ENCODE measurements around the gene SNAPC4.

SNAPC4 gene

GRCh38 chr9:136433043-136433715, 33.2 kb upstream of the SNAPC4 start:
- TF ChIP-seq EZH2phosphoT487 (conservative IDR thresholded peaks at IDR 0.05; ENCODE audit: low read length) = no peak
- TF ChIP-seq CTCF (IDR thresholded peaks at IDR 0.05; ENCODE audit: insufficient read depth, low read length, poor library complexity, severe bottlenecking) = no peak
- Histone ChIP-seq H3K79me2 (ENCODE audit: insufficient read depth, low read length) (peaks cover 16% of the 10 kb centered on the region), H3K27ac (ENCODE audit: low read depth, low read length) (no peak overlapping the region), H4K20me1 (ENCODE audit: low read depth, low read length) (no peaks in the 10 kb centered on the region), H3K36me3 (ENCODE audit: low read length) (no peaks in the 10 kb centered on the region), H3K9ac (ENCODE audit: low read length) (no peak overlapping the region), H3K9me3 (ENCODE audit: insufficient read depth, low read length) (no peaks in the 10 kb centered on the region), H2AFZ (ENCODE audit: low read depth, low read length, severe bottlenecking) (no peak overlapping the region), H3K4me2 (ENCODE audit: low read depth, low read length, poor library complexity, severe bottlenecking) (no peak overlapping the region), H3K9me2 (replicated peaks; ENCODE audit: insufficient read depth, low read length) (no peaks in the 10 kb centered on the region), H3F3A (ENCODE audit: insufficient read depth) (no peaks in the 10 kb centered on the region), H3K27me3 (ENCODE audit: low read length) (no peaks in the 10 kb centered on the region), H3K4me3 (ENCODE audit: insufficient read depth, low read length, poor library complexity, severe bottlenecking) (no peak overlapping the region)

- H3K79me2 ChIP-seq (ENCODE audit: insufficient read depth, low read length) = peaks cover 11% of the 10 kb centered on the region
- TF ChIP-seq EZH2phosphoT487 (conservative IDR thresholded peaks at IDR 0.05; ENCODE audit: low read length) (no peak), CTCF (IDR thresholded peaks at IDR 0.05; ENCODE audit: insufficient read depth, low read length, poor library complexity, severe bottlenecking) (no peak)
- H3F3A ChIP-seq (ENCODE audit: insufficient read depth) = no peaks in the 10 kb centered on the region
- H4K20me1 ChIP-seq (ENCODE audit: low read depth, low read length) = no peaks in the 10 kb centered on the region
- H3K27ac ChIP-seq (ENCODE audit: low read depth, low read length) = no peak overlapping the region
- H3K36me3 ChIP-seq (ENCODE audit: low read length) = no peaks in the 10 kb centered on the region
- no peaks in the 10 kb centered on the region for H3K9me3 ChIP-seq (ENCODE audit: insufficient read depth, low read length)
- H2AFZ ChIP-seq (ENCODE audit: low read depth, low read length, severe bottlenecking) = no peak overlapping the region
- no peaks in the 10 kb centered on the region for H3K9me2 ChIP-seq (replicated peaks; ENCODE audit: insufficient read depth, low read length)
- no peak overlapping the region for H3K4me2 ChIP-seq (ENCODE audit: low read depth, low read length, poor library complexity, severe bottlenecking)
- no peaks in the 10 kb centered on the region for H3K27me3 ChIP-seq (ENCODE audit: low read length)
- H3K9ac ChIP-seq (ENCODE audit: low read length) = no peak overlapping the region
- no peak overlapping the region for H3K4me3 ChIP-seq (ENCODE audit: insufficient read depth, low read length, poor library complexity, severe bottlenecking)
Measured at GRCh38 chr9:136432591-136432990, 32.6 kb upstream of the SNAPC4 start.

GRCh38 chr9:136431782-136432350, 31.9 kb upstream of the SNAPC4 start:
- H4K20me1 ChIP-seq (ENCODE audit: low read depth, low read length) = no peaks in the 10 kb centered on the region
- H3K79me2 ChIP-seq (ENCODE audit: insufficient read depth, low read length) = peaks cover 5% of the 10 kb centered on the region
- H3F3A ChIP-seq (ENCODE audit: insufficient read depth) = no peaks in the 10 kb centered on the region
- no peaks in the 10 kb centered on the region for H3K27me3 ChIP-seq (ENCODE audit: low read length)
- H2AFZ ChIP-seq (ENCODE audit: low read depth, low read length, severe bottlenecking) = no peak overlapping the region
- H3K4me2 ChIP-seq (ENCODE audit: low read depth, low read length, poor library complexity, severe bottlenecking) = no peak overlapping the region
- no peak overlapping the region for H3K9ac ChIP-seq (ENCODE audit: low read length)
- H3K4me3 ChIP-seq (ENCODE audit: insufficient read depth, low read length, poor library complexity, severe bottlenecking) = no peak overlapping the region
- H3K36me3 ChIP-seq (ENCODE audit: low read length) = no peaks in the 10 kb centered on the region
- no peaks in the 10 kb centered on the region for H3K9me3 ChIP-seq (ENCODE audit: insufficient read depth, low read length)
- TF ChIP-seq CTCF (IDR thresholded peaks at IDR 0.05; ENCODE audit: insufficient read depth, low read length, poor library complexity, severe bottlenecking) (no peak), EZH2phosphoT487 (conservative IDR thresholded peaks at IDR 0.05; ENCODE audit: low read length) (no peak)
- no peaks in the 10 kb centered on the region for H3K9me2 ChIP-seq (replicated peaks; ENCODE audit: insufficient read depth, low read length)
- H3K27ac ChIP-seq (ENCODE audit: low read depth, low read length) = no peak overlapping the region
